T-helper 1 cell treated with Interleukin-12 subunit alpha and Interleukin-12 subunit beta and Interleukin-4 antibody, amounts not matched to agents 30 μg/mL and 1 μg/mL, for 36 hours (primary cell): ENCODE measurements around the gene TMTC4.
"Not testable (repeated sequence)": the region's sequence is repeated elsewhere in the genome, so short reads cannot be mapped to it uniquely, and the experiment has no call there.

ENCODE experiments used
- H3K27ac Mint-ChIP-seq: one replicate; pipeline ENCODE4 v1.8.0; 2021; ENCODE audit warnings: mild to moderate bottlenecking, mixed read lengths
- H3K27me3 Mint-ChIP-seq: one replicate; pipeline ENCODE4 v1.8.0; 2021; ENCODE audit warnings: low read depth, mixed read lengths
- H3K36me3 Mint-ChIP-seq: one replicate; pipeline ENCODE4 v1.8.0; 2021; ENCODE audit warnings: low read depth, mixed read lengths
- H3K4me1 Mint-ChIP-seq: one replicate; pipeline ENCODE4 v1.8.0; 2021; ENCODE audit warnings: low read depth, mixed read lengths
- H3K4me3 Mint-ChIP-seq: one replicate; pipeline ENCODE4 v1.8.0; 2021; ENCODE audit warnings: mild to moderate bottlenecking, moderate library complexity, mixed read lengths
- H3K9me3 Mint-ChIP-seq: one replicate; pipeline ENCODE4 v1.8.0; 2021; ENCODE audit warnings: mixed read lengths

The TMTC4 gene

DNA sequence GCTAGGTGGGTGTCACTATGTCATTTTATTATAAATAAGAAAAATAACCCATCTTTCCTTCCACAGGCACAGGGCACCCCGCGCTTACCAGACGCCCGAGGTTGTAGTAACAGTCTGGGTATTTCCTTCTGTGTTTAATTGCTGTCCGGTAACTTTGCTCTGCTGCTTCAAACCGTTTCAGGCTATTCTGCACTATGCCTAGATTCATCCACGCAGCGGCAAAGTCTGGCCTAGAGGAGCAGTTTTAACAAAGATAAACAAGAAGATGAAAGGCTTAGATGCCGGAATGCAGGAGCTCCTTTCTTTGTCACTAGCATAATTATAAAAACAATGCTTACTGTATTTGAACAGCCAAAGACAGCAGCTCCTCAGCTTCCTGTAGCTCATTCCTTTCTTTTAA is 49.1 kb downstream of the TMTC4 start:
- Mint-ChIP-seq H3K27ac (no peak overlapping the region), H3K9me3 (no peaks in the 10 kb centered on the region), H3K4me1 (peaks cover 6% of the 10 kb centered on the region), H3K36me3 (peaks cover 61% of the 10 kb centered on the region), H3K4me3 (no peak overlapping the region), H3K27me3 (no peaks in the 10 kb centered on the region)

DNA sequence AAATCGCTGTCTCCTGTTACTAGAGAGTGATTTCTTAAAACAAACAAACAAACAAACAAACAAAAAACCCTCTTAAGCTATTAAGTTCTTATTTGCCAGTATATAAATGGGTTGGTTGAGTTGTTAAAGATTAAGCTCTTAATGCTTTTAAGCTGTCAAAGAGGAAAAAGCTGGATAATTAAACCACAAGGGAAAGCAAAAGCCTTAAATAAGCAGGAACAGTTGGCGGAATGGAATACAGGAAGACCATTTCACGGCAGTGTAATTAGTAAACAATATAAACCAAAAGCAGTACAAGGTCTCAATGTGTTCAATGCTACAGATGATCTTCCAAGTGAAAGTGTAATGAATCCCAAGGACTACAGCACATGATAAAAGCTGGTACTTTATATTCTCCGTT is 53.8 kb downstream of the TMTC4 start:
- Mint-ChIP-seq H3K27me3 (no peaks in the 10 kb centered on the region), H3K4me1 (peaks cover 10% of the 10 kb centered on the region), H3K36me3 (peaks cover 39% of the 10 kb centered on the region), H3K9me3 (peaks cover 8% of the 10 kb centered on the region), H3K27ac (no peak overlapping the region), H3K4me3 (no peak overlapping the region)

DNA sequence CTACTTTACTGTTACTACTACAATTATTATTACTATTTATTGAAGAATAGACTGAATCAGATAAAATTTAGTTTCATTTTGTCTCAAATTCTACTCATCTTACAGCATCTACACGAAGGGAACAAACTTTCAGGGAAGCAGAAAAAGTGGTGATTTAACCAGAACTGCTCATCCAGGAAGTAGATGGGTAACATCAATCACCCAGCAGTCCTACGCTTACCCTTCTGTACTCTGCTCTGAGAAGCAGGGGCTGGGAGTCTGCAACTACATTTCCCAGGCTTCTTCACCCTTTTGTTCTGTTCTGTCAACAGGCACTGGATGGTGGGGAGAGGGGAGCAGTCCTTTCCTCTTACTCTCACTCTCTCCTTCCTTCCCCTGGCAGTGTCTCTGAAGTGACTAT is 54.7 kb downstream of the TMTC4 start:
- Mint-ChIP-seq H3K4me3 (no peak overlapping the region), H3K27ac (peak overlapping the region; percentile 13), H3K36me3 (peaks cover 37% of the 10 kb centered on the region), H3K4me1 (peaks cover 10% of the 10 kb centered on the region), H3K27me3 (no peaks in the 10 kb centered on the region), H3K9me3 (peaks cover 8% of the 10 kb centered on the region)

DNA sequence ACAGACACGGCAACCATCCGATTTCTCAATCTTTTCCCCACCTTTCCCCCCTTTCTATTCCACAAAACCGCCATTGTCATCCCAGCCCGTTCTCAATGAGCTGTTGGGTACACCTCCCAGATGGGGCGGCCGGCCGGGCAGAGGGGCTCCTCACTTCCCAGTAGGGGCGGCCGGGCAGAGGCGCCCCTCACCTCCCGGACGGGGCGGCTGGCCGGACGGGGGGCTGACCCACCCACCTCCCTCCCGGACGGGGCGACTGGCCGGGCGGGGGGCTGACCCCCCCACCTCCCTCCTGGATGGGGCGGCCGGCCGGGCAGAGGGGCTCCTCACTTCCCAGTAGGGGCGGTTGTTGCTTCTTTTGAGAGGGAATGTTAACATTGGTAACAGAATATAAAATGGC is 55.7 kb downstream of the TMTC4 start:
- not testable (repeated sequence) for H3K27ac Mint-ChIP-seq, H3K9me3 Mint-ChIP-seq, H3K4me3 Mint-ChIP-seq

DNA sequence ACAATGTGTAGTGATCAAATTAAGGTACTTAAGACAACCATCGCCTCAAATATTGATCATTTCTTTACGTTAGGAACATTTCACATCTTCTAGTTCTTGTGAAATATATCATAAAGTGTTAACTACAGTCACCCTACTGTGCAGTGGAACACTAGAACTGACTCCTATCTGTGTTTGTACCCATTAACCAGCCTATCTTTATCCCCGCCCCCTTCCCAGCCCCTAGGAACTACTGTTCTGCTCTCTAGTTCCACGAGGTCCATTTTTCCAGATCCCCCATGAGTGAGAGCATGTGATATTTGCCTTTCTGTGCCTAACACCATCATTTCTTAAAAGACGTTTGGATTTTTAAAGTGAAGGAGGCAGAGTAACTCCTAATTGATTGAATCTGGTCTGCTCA is 61.6 kb downstream of the TMTC4 start:
- H3K4me1 Mint-ChIP-seq, result peaks cover 27% of the 10 kb centered on the region
- H3K36me3 Mint-ChIP-seq, result peaks cover 20% of the 10 kb centered on the region
- H3K4me3 Mint-ChIP-seq, result no peak overlapping the region
- H3K9me3 Mint-ChIP-seq, result peaks cover 8% of the 10 kb centered on the region
- no peaks in the 10 kb centered on the region for H3K27me3 Mint-ChIP-seq
- H3K27ac Mint-ChIP-seq, result no peak overlapping the region

More for the DNA sequence above, 55.7 kb downstream of the TMTC4 start:
- Mint-ChIP-seq H3K4me1 (peaks cover 10% of the 10 kb centered on the region), H3K36me3 (peaks cover 29% of the 10 kb centered on the region)
- H3K27me3 Mint-ChIP-seq, result not testable (repeated sequence)

DNA sequence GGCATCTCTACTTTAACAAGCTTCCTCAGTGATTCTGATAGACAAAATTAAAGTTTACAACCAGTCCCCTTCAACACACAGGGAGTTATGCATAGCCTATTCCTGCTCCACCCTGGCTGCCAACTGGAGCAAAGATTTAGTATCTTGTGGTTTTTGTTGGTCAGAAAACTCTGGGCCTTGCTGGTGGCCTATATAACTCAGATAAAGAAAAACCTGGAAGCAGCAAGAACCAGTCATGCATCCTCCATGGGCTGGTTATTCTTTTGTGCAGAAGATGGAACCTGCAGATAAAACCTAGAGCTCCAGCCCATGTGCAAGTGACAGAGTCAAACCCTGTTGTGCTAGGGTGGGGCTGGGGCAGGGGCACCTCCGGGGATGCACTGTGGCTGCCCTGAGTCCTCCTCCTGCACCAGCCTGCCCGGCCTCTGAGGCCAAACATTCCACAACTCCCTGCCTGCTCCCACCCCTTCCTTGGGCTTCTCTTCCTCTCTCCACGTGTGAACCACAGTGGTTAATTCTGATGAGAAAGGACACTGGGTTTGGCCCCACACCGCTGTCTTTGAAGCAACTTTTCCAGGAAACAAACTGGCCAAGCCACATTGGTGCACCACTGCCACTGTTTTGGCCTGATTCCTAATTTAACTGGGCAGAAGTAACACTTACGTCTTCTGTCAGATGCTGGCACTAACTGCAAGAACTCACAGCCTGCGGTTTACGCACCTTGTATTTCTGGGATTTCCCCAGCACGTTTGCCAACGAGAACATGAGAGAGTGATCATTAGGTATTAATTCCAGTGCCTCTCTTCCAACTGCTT is 62.7 kb downstream of the TMTC4 start:
- Mint-ChIP-seq H3K36me3 (peaks cover 31% of the 10 kb centered on the region), H3K4me3 (no peak overlapping the region), H3K4me1 (peaks cover 30% of the 10 kb centered on the region), H3K27me3 (no peaks in the 10 kb centered on the region), H3K27ac (no peak overlapping the region), H3K9me3 (peaks cover 2% of the 10 kb centered on the region)

DNA sequence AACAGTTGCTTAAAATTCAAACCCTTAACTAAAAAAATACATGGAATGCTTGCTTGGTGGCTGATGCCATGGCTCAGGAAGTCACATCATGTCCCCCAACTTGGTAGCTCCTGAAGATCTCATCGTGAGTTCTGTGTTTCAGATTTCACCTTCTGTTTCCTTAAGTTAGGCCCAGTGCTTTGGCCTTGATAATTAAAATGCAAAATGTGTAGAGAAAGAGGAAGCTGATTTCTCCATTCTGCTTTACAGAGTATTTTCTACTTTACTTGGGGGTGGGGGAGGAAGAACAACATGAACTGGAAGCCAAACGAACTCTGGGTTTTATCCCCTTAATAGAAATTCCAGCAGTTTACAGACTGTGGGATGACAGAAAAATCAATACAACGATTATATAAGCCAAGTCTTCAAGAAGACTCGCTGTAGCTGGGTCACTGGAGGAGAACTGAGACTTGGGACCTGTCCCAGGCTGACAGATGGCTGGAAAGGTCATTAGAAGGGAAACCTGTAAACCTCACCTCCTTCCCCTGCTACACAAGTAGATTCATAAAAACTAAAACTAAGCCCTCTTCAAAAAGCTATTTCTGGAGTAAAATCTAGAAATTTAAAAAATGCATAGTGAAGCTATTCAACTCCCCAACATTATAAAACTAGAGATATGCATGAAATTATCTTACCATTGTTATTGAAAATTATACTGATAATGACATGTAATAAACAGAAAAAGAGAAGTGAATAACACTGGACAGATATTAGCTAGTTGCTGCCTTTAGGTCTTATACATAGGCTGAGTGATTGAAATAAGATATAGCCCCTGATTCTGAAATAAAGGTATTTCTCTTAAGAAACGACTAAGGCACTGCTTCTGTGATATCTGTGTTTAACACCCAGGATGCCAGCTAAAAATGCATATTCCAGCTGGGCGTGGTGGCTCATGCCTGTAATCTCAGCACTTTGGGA is 63.9 kb downstream of the TMTC4 start:
- no peaks in the 10 kb centered on the region for H3K9me3 Mint-ChIP-seq
- H3K27ac Mint-ChIP-seq, result no peak overlapping the region
- peaks cover 30% of the 10 kb centered on the region for H3K36me3 Mint-ChIP-seq
- no peak overlapping the region for H3K4me3 Mint-ChIP-seq
- H3K4me1 Mint-ChIP-seq, result peaks cover 30% of the 10 kb centered on the region
- no peaks in the 10 kb centered on the region for H3K27me3 Mint-ChIP-seq

DNA sequence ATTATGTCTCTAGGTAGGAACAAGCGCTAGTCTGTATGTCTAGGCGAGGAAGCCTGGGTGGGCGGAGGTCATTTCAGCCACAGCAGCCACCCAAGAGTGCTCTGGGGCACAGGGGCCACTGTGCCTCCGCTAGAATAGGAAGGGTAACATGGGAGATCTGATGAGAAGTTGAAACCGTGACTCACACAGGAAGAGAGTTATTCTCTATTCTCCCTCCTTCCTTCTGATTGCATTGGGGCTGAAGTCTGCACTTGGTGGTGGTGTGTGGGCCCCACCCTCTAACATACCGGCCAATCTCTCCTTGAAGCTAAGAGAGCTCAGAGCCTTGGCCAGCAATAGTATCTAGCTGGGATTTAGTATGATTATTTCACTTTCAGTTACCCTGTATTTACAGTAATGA is 65.7 kb downstream of the TMTC4 start:
- Mint-ChIP-seq H3K4me3 (no peak overlapping the region), H3K36me3 (peaks cover 39% of the 10 kb centered on the region), H3K27me3 (no peaks in the 10 kb centered on the region), H3K9me3 (no peaks in the 10 kb centered on the region), H3K4me1 (peaks cover 30% of the 10 kb centered on the region), H3K27ac (peak overlapping the region; percentile 85)

DNA sequence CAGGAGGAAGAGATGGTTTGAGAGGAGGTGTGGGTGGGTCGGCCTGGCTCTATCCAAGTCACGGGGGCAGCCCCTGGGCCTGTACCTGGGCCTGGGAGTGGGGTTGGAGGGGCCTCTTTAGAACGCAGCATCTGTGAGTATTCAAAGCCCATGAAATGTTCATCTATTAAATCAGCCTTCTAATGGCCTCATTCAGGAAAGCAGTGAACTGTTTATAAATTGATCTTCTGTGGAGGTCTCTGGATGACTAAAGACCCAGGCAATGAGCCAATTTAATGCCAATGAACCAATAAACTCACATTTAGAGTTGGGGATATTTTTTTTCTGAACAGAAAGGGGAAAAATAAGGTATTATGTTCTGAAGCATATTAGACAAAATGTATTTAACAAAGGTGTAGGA is 66.1 kb downstream of the TMTC4 start:
- Mint-ChIP-seq H3K27me3 (no peaks in the 10 kb centered on the region), H3K4me1 (peaks cover 30% of the 10 kb centered on the region), H3K27ac (peak overlapping the region; percentile 85), H3K4me3 (no peak overlapping the region), H3K36me3 (peaks cover 42% of the 10 kb centered on the region), H3K9me3 (no peaks in the 10 kb centered on the region)

DNA sequence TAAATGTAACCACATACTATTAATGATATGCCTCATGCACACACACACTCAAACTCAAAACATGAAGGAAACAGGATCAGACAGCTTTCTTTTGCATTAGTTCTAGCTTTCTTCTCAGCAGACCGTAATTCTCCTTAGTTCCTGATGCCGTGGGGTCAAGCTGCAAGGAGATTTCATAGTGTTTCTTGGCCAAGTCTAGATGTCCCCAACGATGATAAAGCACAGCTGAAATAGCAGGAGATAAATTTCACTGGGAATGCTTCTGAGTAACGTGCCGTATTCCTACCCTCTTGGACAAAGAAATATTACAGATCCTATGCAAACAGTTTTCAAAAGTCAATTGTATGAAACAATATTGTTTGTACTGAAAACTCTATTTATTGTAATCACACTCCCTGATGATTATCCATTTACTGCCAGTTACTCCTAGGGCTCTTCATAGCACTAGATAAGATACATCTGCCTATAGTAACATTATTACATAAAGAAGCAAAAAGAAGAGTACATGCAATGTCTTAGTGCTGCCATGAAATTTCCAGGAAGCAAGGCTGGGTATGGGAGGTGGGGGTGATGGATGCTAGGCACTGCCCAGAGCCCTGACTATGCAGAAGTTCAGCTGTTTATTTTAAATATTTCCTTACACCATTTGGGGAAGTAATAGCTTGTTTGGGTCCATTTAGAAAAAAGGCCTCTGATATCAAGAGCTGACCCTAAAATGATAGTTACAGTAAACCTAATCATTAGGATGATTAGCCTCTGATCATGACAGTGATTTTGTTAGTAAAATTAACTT is 69.5 kb downstream of the TMTC4 start:
- H3K36me3 Mint-ChIP-seq, result peaks cover 39% of the 10 kb centered on the region

DNA sequence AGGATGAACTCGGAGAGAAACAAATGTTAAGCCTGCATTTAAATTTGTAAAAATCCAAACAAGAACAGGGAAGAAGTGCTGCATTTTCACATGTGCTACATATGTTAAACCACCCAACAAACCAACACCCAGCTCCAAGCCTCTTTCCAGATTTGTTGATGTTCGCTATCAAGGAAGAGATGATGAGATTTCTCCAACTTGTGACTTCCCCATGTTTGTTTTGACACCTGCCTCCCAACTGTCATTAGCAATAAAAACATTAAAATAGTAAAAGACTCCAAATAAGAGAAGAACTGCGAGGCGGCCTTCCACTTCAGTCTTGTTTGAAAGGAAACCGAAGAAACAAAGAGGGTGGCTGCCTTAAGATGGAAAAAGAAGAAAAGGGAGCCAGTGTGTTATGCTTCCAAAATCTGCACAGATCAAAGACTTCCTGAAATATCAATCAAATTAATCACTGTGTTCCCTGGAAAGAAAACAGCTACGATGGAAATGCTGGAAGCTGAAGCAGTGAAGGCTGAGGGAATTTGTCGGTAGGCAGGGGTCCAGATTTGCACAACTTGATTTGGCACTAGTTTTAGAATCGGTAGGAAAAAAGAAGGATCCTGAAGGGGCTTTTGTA is 72.0 kb downstream of the TMTC4 start:
- no peak overlapping the region for H3K4me3 Mint-ChIP-seq
- H3K9me3 Mint-ChIP-seq, result no peaks in the 10 kb centered on the region
- H3K27ac Mint-ChIP-seq, result no peak overlapping the region
- H3K36me3 Mint-ChIP-seq, result peaks cover 25% of the 10 kb centered on the region
- H3K4me1 Mint-ChIP-seq, result peaks cover 4% of the 10 kb centered on the region
- H3K27me3 Mint-ChIP-seq, result no peaks in the 10 kb centered on the region

More for the DNA sequence above, 69.5 kb downstream of the TMTC4 start:
- Mint-ChIP-seq H3K4me1 (peaks cover 21% of the 10 kb centered on the region), H3K9me3 (no peaks in the 10 kb centered on the region), H3K27ac (no peak overlapping the region), H3K27me3 (no peaks in the 10 kb centered on the region), H3K4me3 (no peak overlapping the region)

DNA sequence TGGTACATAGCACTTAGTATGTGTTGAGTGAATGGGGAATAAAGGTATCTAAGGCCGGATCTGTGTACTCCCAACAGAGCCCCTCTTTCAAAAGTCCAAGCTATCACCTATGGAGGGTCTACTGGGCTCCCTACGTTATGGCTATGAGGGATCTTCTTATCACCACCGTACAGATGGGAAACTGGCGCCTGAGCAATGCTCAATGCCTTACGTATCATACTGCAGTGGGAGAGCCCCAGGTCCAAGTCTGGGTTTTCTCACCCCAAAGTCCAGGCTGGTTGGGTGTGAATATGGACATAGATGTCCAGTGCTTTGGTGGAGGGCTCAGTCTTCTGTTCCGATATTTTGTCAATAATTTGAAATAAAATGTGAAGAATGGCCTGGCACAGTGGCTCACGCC is 72.9 kb downstream of the TMTC4 start:
- Mint-ChIP-seq H3K36me3 (peaks cover 17% of the 10 kb centered on the region), H3K27me3 (peaks cover 1% of the 10 kb centered on the region), H3K9me3 (no peaks in the 10 kb centered on the region), H3K4me1 (peaks cover 4% of the 10 kb centered on the region), H3K27ac (no peak overlapping the region), H3K4me3 (no peak overlapping the region)

DNA sequence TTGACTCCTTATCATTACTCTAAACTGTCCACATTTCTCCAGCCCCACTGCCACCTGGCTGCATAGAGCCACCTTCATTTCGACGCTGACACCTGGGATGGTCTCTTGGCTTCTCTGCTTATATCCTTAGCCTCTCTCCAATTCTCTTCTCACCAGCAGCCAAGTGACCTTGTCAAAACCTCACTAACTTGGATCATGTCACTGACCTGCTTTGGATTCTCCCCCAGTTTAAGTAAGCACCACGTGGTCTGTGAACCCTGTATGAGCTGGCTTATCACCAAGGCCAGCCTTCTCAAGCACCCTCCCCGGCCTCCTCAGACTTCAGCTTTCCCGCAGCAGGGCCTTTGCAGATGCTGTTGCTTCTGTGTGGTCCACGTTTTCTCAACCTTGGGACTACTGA is 73.7 kb downstream of the TMTC4 start:
- Mint-ChIP-seq H3K9me3 (no peaks in the 10 kb centered on the region), H3K36me3 (peaks cover 17% of the 10 kb centered on the region), H3K4me1 (peaks cover 4% of the 10 kb centered on the region), H3K27me3 (peaks cover 3% of the 10 kb centered on the region), H3K4me3 (no peak overlapping the region), H3K27ac (no peak overlapping the region)

DNA sequence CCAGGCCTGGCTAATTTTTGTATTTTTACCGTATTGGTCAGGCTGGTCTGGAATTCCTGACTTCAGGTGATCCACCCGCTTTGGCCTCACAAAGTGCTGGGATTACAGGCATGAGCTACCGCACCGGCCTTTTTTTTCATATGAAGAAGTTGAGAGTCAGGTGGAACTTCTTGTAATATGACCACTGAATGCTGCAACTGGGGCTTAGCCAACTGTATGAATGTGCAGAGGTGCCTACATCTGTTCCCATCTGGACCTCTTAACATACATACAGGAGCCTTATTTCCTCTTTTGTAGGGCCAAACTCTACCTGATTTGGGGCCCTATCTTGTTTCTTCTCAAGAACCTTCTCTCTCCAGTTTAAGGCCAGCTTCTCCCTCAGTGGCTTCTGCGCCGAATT is 74.1 kb downstream of the TMTC4 start:
- H3K27me3 Mint-ChIP-seq, result peaks cover 3% of the 10 kb centered on the region
- no peak overlapping the region for H3K4me3 Mint-ChIP-seq
- peaks cover 17% of the 10 kb centered on the region for H3K36me3 Mint-ChIP-seq
- no peak overlapping the region for H3K27ac Mint-ChIP-seq
- H3K4me1 Mint-ChIP-seq, result peaks cover 4% of the 10 kb centered on the region
- no peaks in the 10 kb centered on the region for H3K9me3 Mint-ChIP-seq
